ENCODE measurements around the gene CD70.
"Not testable (repeated sequence)": the region's sequence is repeated elsewhere in the genome, so short reads cannot be mapped to it uniquely, and the experiment has no call there.

The CD70 gene

DNA sequence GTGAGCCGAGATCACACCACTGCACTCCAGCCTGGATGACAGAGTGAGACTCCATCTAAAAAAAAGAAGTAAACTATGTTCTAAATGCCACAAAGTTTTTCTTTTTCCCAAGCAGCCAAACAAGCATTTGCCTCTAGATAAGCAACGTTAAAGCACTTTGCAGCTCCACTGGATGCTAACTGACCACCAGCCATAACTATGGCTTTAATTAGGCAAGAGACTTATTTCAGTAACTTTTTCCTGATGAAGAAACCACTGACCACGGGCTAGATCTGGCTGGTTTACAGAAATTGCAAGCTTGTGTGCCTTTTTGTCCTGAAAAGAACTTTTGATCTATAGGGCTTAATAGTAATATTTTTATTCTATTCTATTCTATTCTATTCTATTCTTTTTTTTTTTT, 22.1 kb downstream of the CD70 start:
- no peak for DNase-seq

DNA sequence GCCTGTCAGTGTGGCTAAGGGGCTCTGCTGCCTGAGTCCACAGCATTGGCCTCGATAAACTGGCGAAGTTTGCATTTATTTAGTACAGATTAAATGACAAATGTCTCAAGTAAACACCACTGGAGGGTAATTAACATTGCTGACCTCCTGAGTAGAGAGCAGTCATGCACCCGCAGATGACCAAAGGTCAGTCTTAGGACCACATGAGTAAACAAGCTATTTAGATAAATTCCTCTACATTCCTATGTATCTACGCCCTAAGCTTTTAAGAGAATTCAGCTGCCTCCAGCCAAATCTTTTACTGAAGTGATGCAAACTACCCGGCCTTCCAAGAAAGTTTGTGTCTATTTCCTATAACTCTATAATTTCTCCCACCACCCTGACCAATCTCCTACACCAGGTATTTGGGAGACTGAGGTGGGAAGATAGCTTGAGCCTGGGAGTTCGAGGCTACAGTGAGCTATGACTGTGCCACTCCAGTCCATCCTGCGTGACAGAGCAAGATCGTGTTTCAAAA, 22.9 kb downstream of the CD70 start:
- DNase-seq: no peak

DNA sequence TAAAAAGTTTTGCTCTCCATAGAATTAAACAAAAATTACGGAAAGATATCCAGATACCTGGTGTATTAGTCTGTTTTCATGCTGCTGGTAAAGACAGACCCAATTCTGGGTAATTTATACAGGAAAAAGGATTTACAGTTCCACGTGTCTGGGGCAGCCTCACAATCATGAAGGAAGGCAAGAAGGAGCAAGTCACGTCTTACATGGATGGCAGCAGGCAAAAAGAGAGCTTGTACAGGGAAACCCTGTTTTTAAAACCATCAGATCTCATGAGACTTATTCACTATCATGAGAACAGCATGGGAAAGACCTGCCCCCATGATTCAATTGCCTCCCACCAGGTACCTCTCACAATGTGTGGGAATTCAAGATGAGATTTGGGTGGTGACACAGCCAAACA, 24.2 kb downstream of the CD70 start:
- not testable (repeated sequence) for DNase-seq

DNA sequence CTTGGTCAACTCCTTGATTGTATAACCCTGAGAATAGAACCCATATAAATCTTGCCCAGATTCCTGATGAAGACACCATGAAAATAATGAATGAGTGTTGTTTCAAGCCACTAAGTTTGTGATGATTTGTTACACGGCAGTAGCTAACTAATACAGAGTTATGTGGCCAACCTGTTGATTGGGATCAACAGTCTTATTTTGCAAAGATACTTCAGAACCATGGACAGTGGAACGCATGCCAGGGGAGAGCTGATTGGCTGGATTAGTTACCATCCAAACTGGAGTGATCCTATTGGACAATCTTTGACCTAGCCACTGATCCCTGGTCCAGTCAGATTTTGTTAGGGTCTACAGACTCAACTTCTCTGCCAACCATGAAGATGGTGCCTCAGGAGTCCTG, 26.6 kb downstream of the CD70 start:
- no peak for DNase-seq

DNA sequence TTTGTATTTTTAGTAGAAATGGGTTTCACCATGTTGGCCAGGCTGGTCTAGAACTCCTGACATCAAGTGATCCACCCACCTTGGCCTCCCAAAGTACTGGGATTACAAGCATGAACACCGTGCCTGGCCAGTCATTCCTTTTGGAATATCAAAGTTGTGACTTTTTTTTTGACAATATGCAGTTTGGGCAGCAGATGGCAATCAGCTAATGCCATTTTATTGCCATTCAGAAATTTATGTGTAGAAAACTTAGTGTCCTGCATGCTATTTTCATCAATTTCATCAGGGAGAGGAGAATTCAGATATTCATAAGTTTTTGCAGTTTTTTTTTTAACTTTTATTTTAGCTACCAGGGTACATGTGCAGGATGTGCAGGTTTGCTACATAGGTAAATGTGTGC, 28.5 kb downstream of the CD70 start:
- DNase-seq: not testable (repeated sequence)

DNA sequence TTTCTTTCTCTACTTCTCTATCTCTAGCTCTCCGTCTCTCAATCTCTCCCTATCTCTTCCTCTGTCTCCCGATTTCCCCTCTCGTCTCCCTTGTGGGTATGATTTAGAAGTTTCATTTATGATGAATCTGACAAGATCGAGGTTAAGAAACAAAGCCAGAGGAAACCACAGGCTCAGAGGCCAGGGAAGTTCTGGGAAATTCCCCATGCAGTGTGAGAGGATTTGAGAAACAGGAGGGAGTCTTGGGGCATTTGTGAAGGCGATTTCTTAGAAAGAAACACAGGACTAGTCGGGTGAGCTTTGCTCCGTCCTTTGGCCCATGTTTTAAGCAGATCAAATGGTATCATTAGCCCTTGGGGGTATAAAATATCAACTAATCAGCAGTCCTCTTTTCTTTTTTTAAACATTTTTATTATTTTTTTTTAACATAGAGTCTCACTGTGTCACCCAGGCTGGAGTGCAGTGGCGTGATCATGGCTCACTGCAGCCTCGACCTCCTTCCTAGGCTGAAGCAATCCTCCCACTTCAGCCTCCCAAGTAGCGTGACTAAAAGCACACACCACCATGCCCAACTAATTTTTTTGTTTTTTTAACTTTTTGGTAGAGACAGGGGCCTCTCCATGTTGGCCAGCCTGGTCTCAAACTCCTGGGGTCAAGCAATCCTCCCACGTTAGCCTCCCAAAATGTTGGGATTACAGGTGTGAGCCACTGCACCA, 34.3 kb downstream of the CD70 start:
- DNase-seq: no peak

DNA sequence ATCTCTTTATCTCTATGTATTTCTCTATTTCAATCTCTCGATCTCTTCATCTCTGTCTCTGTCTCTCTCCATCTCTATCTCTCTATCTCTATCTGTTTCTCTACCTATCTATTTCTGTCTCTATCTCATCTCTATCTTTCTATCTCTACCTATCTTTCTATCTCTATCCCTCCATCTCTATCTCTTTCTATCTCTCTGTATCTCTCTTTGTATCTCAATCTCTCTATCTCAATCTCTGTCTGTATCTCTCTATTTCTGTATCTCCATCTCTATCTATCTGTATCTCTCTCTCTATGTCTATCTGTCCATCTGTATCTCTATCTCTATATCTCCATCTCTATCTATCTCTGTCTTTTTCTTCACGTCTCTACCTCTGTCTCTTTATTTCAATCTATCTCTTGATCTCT, 34.9 kb downstream of the CD70 start:
- DNase-seq: no peak

DNA sequence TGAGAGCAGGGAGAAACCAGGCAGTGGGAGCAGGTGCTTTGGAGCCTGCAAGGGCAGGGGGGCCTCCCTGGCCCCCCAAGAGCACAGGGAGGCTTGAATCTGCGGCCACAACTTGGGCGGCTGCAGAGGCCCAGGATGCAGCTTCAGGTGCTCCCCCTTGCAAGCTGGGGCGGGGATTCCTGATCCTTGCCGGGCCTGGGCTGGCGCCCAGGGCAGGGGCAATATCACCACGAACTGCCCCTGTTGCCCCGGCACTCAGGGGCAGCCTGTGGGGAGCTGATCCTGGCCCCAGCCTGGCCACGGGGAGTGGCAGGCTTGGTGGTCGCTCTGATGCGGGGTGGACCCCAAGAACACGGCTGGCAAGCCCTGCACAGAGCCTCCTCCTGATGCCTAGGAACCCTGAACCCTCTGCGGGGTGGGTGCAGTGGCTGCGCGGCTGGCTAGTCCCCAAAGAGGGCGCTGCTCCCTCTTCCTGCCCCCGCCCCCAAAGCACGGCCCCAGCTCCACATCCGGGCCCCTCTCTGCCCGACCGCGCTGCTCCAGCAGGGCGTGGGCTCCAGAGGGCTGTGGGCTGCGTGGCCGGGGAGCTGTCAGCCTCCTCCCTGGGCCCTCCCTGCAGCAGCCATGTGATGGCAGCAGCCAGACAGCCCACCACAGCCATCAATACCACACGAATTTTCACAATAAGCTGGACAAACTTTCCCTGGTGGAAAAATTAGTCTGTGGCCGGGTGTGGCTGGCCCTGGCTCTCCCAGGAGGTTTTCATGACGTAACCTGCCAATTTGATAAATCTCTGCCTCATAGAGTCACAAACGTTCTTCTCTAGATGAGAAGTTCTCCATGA, 39.1 kb downstream of the CD70 start:
- DNase-seq: no peak

DNA sequence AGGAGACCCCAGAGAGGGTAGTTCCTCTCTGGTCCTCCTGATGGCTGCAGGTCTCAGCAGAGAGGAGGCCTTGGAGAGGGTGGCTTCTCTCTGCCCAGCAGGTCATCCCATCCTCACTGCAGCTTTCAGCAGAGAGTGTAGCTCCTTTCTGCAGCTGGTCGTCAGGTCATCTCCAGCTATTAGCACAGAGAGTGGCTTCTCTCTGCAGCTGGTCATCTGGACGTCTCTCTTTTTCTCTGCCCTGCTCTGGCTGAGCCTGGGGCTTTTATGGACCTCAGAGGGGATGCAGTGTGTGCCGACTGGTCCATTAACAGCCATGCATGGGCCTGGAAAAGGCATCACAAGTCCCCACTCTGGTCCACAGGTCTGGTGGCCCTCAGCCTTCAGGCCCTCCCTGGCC, 39.9 kb downstream of the CD70 start:
- no peak for DNase-seq

DNA sequence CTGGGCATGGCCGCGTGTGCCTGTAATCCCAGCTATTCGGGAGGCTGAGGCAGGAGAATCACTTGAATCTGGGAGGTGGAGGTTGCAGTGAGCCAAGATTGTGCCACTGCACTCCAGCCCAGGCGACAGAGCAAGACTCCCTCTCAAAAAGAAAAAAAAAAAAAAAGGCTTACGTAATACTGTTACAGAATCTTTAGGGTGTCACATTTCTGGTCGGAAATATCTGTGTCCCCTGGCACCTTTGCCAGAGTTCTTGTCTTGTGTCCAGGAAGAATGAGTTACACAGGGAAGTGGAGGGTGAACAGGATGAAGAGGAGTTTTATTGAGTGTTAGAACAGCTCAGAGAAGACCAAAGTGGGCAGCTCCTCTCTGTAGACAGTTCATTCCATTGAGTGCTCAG, 40.3 kb downstream of the CD70 start:
- not testable (repeated sequence) for DNase-seq

DNA sequence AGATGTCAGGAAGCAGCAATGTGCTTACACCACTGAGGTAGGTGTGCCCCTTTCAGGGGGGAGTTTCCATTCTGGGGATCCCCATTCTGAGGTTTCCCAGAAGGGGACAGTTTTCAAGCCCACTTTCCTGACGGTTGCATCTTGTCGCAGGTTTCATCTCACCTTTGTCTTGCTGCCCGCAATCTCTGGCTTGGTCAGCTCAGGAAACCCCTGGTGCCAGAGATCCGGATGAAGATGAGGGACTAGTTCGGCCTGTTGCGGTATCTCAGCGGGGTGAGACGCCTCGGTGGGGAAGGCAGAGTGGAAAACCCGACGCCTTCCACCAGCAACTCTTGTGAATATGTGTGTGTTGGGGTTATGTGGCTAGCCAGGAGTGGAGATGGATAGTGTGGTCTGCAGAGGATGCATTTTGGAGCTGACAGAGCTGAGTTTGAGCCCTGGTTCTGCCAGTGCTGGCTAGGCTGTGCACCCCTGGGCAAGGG, 47.0 kb downstream of the CD70 start:
- no peak for DNase-seq

DNA sequence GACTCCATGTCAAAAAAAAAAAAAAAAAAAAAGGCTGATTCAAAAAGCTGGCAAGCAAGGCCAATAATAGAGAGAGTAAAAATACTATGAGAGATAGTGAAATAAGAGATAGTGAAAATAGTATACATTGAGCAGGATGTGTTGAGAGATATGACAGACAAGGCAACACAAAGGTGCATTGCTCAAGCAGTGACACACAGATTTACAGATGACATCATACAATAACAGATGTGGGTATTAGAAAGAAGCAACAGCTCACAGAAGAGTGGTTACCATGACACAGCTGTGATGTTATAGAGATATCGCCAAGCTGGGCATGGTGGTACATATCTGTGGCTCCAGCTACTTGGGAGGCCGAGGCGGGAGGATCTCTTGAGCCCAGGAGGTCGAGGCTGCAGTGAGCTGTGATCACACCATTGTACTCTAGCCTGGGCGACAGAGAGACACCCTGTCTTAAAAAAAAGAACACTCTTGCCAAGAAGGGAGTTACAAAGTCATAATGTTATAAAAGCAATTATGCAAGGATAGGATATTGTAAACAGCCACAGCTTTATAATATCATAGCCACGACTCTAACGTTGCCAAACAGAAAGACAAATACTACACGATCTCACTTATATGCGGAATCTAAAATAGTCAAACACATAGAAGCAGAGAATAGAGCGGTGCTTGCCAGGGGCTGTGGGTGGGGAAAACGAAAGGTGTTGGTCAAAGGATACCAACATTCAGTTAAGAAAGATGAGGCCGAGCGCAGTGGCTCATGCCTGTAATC, 49.8 kb downstream of the CD70 start:
- no peak for DNase-seq

DNA sequence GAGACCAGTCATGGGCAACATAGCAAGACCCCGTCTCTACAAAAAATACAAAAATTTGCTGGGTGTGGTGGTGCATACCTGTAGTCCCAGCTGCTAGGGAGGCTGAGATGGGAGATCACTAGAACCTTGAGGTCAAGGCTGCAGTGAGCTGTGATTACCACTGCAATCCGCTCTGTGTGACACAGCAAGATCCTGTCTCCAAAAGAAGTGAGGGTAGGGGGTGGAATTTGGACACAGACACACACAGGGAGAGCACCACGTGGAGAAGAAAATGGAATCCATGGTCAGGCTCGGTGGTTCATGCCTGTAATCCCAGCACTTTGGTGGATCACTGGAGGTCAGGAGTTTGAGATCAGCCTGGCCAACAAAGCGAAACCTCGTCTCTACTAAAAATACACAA, 51.4 kb downstream of the CD70 start:
- no peak for DNase-seq
